ENCODE results near the gene RAD51AP1. TPM values are rescaled to one million over a fixed set of nuclear protein-coding genes. Genes with fewer than 3 reads are reported as not detected.

Gene RAD51AP1
- total and polyA plus RNA-seq, 2 of the 8 experiments (the other 6 are each of a cell fraction or from before 2014, with no cell fraction given) = 29.7 to 48.3 TPM

DNA sequence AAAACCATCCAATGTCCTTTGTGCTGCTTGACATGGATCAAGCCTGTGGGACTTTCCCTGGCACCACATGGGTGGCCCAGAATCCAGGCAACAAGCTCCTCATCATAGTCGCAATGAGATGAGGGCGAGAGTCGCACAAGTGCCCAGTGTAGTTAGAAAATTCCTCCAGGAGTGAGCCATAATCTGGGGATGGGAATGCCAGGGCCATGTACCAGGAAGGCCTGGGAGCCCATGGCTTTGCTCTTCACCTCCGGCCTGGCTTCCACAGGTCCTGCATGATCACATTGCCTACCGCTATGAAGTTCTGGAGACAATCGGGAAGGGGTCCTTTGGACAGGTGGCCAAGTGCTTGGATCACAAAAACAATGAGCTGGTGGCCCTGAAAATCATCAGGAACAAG lies 57.2 kb downstream of the RAD51AP1 start:
- Histone ChIP-seq H4K5ac (ENCODE audit: insufficient read length, low read depth, low read length) (no peak overlapping the region), H3K79me2 (ENCODE audit: control insufficient read depth in 1 of 2, insufficient read depth in 2 of 2, low read length in 2 of 2) (no peaks in the 10 kb centered on the region), H3K4me2 (ENCODE audit: insufficient read depth in 1 of 2, low read depth in 2 of 2, low read length in 2 of 2) (no peak overlapping the region), H3K27ac (ENCODE audit: low read depth, low read length) (no peak overlapping the region), H3K23ac (ENCODE audit: insufficient read length) (no peak overlapping the region), H3K56ac (replicated peaks; ENCODE audit: insufficient read length, low read depth, low read length) (no peak overlapping the region), H2AK5ac (ENCODE audit: low read depth, low read length) (no peak overlapping the region), H3K9me3 (ENCODE audit: insufficient read depth in 2 of 2, low read depth in 1 of 2, low read length in 1 of 2) (no peaks in the 10 kb centered on the region), H2BK5ac (ENCODE audit: low read depth, low read length) (no peak overlapping the region), H4K20me1 (replicated peaks in 1 of 2; ENCODE audit: control insufficient read depth in 1 of 2, insufficient read depth in 2 of 2, low read length in 2 of 2) (no peaks in the 10 kb centered on the region), H3K36me3 (ENCODE audit: control insufficient read depth in 2 of 4, insufficient read depth in 4 of 4, low read length in 3 of 4) (no peaks in the 10 kb centered on the region), H4K8ac (ENCODE audit: extremely low read depth, insufficient read depth, low read length) (0 out of 2 replicates have a peak overlapping the region, but pooled peaks have one; percentile 7), H2BK12ac (ENCODE audit: low read depth, low read length) (no peak overlapping the region), H4K91ac (replicated peaks; ENCODE audit: insufficient read length, low read length) (no peak overlapping the region), H2AFZ (ENCODE audit: low read length) (no peak overlapping the region), H2BK20ac (ENCODE audit: low read length) (no peak overlapping the region), H3K4me1 (replicated peaks in 1 of 4; ENCODE audit: control insufficient read depth in 3 of 4, insufficient read depth in 4 of 4, low read length in 3 of 4) (no peaks in the 10 kb centered on the region), H3K23me2 (ENCODE audit: low read depth, low read length) (no peaks in the 10 kb centered on the region), H3K9ac (replicated peaks in 1 of 4; ENCODE audit: extremely low read depth in 1 of 4, low read depth in 3 of 4, low read length in 3 of 4) (no peak overlapping the region), H3K4ac (replicated peaks; ENCODE audit: insufficient read length, low read depth, low read length) (no peak overlapping the region), H2BK120ac (replicated peaks; ENCODE audit: low read depth, low read length) (no peak overlapping the region), H2BK15ac (ENCODE audit: low read length) (no peak overlapping the region), H3K4me3 (ENCODE audit: extremely low read depth in 1 of 4, insufficient read depth in 2 of 4, low read depth in 3 of 4, low read length in 4 of 4) (no peak overlapping the region), H3K79me1 (ENCODE audit: low read depth, low read length) (no peaks in the 10 kb centered on the region), H3K27me3 (replicated peaks in 1 of 4; ENCODE audit: control insufficient read depth in 3 of 4, extremely low read depth in 1 of 4, insufficient read depth in 3 of 4, low read length in 3 of 4) (no peaks in the 10 kb centered on the region; a peak in 1 of 7 replicates), H3K14ac (ENCODE audit: insufficient read length) (no peak overlapping the region), H3K18ac (ENCODE audit: extremely low read depth, low read length) (no peak overlapping the region)
- ChIA-PET POLR2A (ENCODE audit: partially characterized antibody) (interaction anchor here (1.8 kb wide), 1 partner anchor 9 kb away, joined by 4 read pairs; no protein-coding TSS in a partner anchor), CTCF (ENCODE audit: partially characterized antibody) (interaction anchor here (1.6 to 5.6 kb wide), 2 partner anchors 8 to 9 kb away, joined by 4 to 50 read pairs; no protein-coding TSS in a partner anchor)
- FAIRE-seq = no peak
- DNase-seq (ENCODE audit: low read depth in 1 of 2, low spot score in 2 of 2) = no peak
- TF ChIP-seq CHD1 (IDR thresholded peaks at IDR 0.05; ENCODE audit: low read depth, low read length) (no peak), GABPA (IDR thresholded peaks at IDR 0.05; ENCODE audit: borderline replicate concordance, insufficient read depth, low read length) (no peak), RNF2 (IDR thresholded peaks at IDR 0.05; ENCODE audit: borderline replicate concordance, low read depth, low read length, missing control alignments, poor library complexity, severe bottlenecking) (no peak), RBBP5 (IDR thresholded peaks at IDR 0.05; ENCODE audit: borderline replicate concordance, low read depth, low read length) (no peak), SRF (IDR thresholded peaks at IDR 0.05; ENCODE audit: low read depth, low read length) (no peak), BRCA1 (IDR thresholded peaks at IDR 0.05; ENCODE audit: low read depth, low read length) (no peak), CBX8 (IDR thresholded peaks at IDR 0.05; ENCODE audit: borderline replicate concordance, low read depth, low read length) (no peak), BCL11A (IDR thresholded peaks at IDR 0.05; ENCODE audit: low read depth in 2 of 2, low read length in 2 of 2) (no peak), SIRT6 (IDR thresholded peaks at IDR 0.05; ENCODE audit: low read length) (no peak)
- TF ChIP-seq, protein P1, sequence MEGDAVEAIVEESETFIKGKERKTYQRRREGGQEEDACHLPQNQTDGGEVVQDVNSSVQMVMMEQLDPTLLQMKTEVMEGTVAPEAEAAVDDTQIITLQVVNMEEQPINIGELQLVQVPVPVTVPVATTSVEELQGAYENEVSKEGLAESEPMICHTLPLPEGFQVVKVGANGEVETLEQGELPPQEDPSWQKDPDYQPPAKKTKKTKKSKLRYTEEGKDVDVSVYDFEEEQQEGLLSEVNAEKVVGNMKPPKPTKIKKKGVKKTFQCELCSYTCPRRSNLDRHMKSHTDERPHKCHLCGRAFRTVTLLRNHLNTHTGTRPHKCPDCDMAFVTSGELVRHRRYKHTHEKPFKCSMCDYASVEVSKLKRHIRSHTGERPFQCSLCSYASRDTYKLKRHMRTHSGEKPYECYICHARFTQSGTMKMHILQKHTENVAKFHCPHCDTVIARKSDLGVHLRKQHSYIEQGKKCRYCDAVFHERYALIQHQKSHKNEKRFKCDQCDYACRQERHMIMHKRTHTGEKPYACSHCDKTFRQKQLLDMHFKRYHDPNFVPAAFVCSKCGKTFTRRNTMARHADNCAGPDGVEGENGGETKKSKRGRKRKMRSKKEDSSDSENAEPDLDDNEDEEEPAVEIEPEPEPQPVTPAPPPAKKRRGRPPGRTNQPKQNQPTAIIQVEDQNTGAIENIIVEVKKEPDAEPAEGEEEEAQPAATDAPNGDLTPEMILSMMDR (IDR thresholded peaks at IDR 0.05; ENCODE audit: control extremely low read depth in 1 of 3, insufficient read depth in 1 of 3, low read depth in 1 of 3, low read length in 3 of 3) = no peak
- WGBS, 2 experiments (ENCODE audit: extremely low coverage in 1 of 2, insufficient coverage in 1 of 2, insufficient read length in 1 of 2, insufficient replicate concordance in 2 of 2, low coverage in 1 of 2, low lambda C conversion rate in 2 of 2, missing lambda C conversion rate in 1 of 2) = 98% methylated on average over 6 of the region's 6 CpGs; no CpG with 5 or more reads in 1 of the 2 experiments
